Epidermal melanocyte (primary cell): Measurements from ENCODE around the gene HNRNPF.

Source experiments
- DNase-seq: peaks from one replicate; pipeline ENCODE4 v3.0.0; 2011; ENCODE audit warnings: low spot score; ENCODE audit not compliant: insufficient read length

Gene HNRNPF

GRCh38 chr10:43421519-43421918 lies 12.5 kb upstream of the HNRNPF start:
- DNase-seq = no peak

- DNase-seq = no peak
These were observed 12.2 kb upstream of the HNRNPF start for GRCh38 chr10:43421201-43421507.

- peak; percentile 67 for DNase-seq
These were observed 11.6 kb upstream of the HNRNPF start for GRCh38 chr10:43420369-43421200.

GRCh38 chr10:43419997-43420368 lies 11.0 kb upstream of the HNRNPF start:
- no peak for DNase-seq

- DNase-seq = no peak
These were observed 9.2 kb upstream of the HNRNPF start for GRCh38 chr10:43417950-43418768.

GRCh38 chr10:43415544-43415943 lies 6.6 kb upstream of the HNRNPF start:
- no peak for DNase-seq

- no peak for DNase-seq
These were observed 2.5 kb upstream of the HNRNPF start for GRCh38 chr10:43411536-43411935.

- no peak for DNase-seq
These were observed 1.4 kb upstream of the HNRNPF start for GRCh38 chr10:43410345-43410744.

GRCh38 chr10:43409385-43410109 lies 561 bp upstream of the HNRNPF start:
- DNase-seq = no peak

GRCh38 chr10:43408331-43408709 lies 666 bp downstream of the HNRNPF start:
- no peak for DNase-seq

GRCh38 chr10:43407576-43408330 lies 1.2 kb downstream of the HNRNPF start:
- peak; percentile 73 for DNase-seq

GRCh38 chr10:43407148-43407575 lies 1.8 kb downstream of the HNRNPF start:
- no peak for DNase-seq

- no peak for DNase-seq
These were observed 4.3 kb downstream of the HNRNPF start for GRCh38 chr10:43404704-43405084.

- DNase-seq = no peak
These were observed 4.9 kb downstream of the HNRNPF start for GRCh38 chr10:43403911-43404703.

- DNase-seq = no peak
These were observed 6.0 kb downstream of the HNRNPF start for GRCh38 chr10:43402880-43403452.

GRCh38 chr10:43402176-43402575 lies 6.8 kb downstream of the HNRNPF start:
- DNase-seq = no peak

- DNase-seq = no peak
These were observed 7.4 kb downstream of the HNRNPF start for GRCh38 chr10:43401627-43402026.

GRCh38 chr10:43399320-43400310 lies 9.4 kb downstream of the HNRNPF start:
- no peak for DNase-seq

GRCh38 chr10:43398939-43399319 lies 10.1 kb downstream of the HNRNPF start:
- no peak for DNase-seq
